GM19324 (cell line): ENCODE data around the gene ADK.

Source experiments
- ATAC-seq: cut with Tn5 transposase; IDR thresholded peaks from one replicate; pipeline ENCODE4 v1.9.1; 2021; ENCODE audit warnings: mild to moderate bottlenecking, moderate library complexity; ENCODE audit not compliant: unreplicated experiment, low FRiP score

The ADK gene

GRCh38 chr10:74752371-74753040 is 601.5 kb downstream of the ADK start:
- ATAC-seq, result no peak

- no peak for ATAC-seq
Observed at GRCh38 chr10:74753442-74754211, 602.6 kb downstream of the ADK start.

DNA sequence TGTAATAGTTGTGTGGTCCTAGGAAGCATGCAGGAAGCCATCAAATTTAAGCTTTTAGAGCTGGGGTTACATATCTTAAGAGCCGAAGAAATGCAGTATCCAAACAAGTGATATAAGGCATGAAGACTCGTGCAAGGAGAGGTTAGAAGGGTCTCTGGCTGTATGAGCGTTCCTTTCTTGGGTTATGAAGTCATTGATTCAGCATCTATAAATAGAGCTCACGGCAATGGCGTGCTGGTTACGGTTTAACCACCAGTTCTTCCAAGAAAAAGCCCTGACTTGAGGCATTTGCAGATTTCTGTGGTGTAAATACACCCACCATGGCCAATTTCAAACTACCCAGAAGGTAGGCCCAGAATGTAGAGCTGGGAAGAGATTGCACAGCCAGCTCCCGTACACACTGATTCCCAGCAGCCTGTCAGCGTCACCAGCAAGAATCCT is 603.4 kb downstream of the ADK start:
- ATAC-seq, result no peak

DNA sequence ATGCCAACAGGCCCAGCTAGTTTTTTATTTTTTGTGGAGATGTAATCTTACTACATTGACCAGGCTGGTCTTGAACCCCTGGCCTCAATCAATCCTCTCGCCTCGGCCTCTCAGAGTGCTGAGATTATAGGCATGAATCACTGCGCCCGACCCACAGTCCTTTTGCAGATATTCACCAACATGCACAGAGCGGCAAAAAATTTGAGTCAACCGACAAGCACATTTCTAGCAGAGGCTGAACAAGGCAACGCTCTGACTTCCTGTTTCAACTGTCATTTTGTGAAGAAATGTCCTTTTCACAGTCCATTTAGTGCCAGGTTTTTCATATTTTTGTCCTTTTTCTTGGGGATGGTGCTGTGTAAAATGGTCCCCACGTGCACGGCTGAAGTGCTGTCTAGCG is 604.3 kb downstream of the ADK start:
- ATAC-seq, result no peak
